Activated CD8-positive, alpha-beta memory T cell treated with anti-CD3 and anti-CD28 coated beads, Interleukin-2, amount 50 U/mL, for 4 hours (primary cell): ENCODE results near the gene RNF4.
A peak's percentile ranks its signal among the peaks of the same experiment; 100 is the strongest.

Experiments
- DNase-seq: peaks from one replicate; pipeline ENCODE4 v3.0.0-alpha.2; 2020

The RNF4 gene

GRCh38 chr4:2438822-2439718, 29.8 kb upstream of the RNF4 start:
- DNase-seq, result no peak

- DNase-seq, result peak; percentile 72
Observed at GRCh38 chr4:2441393-2442174, 27.3 kb upstream of the RNF4 start.

GRCh38 chr4:2442175-2442993, 26.5 kb upstream of the RNF4 start:
- no peak for DNase-seq

- no peak for DNase-seq
Observed at GRCh38 chr4:2443061-2443730, 25.7 kb upstream of the RNF4 start.

GRCh38 chr4:2443956-2444740, 24.8 kb upstream of the RNF4 start:
- no peak for DNase-seq

GRCh38 chr4:2445130-2445529, 23.8 kb upstream of the RNF4 start:
- no peak for DNase-seq

- no peak for DNase-seq
Observed at GRCh38 chr4:2445571-2445970, 23.3 kb upstream of the RNF4 start.

- DNase-seq, result no peak
Observed at GRCh38 chr4:2446656-2447564, 22.0 kb upstream of the RNF4 start.

- DNase-seq, result no peak
Observed at GRCh38 chr4:2448589-2448988, 20.3 kb upstream of the RNF4 start.

- DNase-seq, result no peak
Observed at GRCh38 chr4:2449051-2449450, 19.9 kb upstream of the RNF4 start.

GRCh38 chr4:2449511-2450392, 19.2 kb upstream of the RNF4 start:
- no peak for DNase-seq

- no peak for DNase-seq
Observed at GRCh38 chr4:2450394-2451035, 18.4 kb upstream of the RNF4 start.

GRCh38 chr4:2451036-2451520, 17.8 kb upstream of the RNF4 start:
- no peak for DNase-seq

- no peak for DNase-seq
Observed at GRCh38 chr4:2451821-2452785, 16.8 kb upstream of the RNF4 start.

GRCh38 chr4:2457481-2458295, 11.2 kb upstream of the RNF4 start:
- DNase-seq, result no peak
